Rectal smooth muscle tissue (tissue), 1 donor: ENCODE measurements around the gene FCRLB.
"Not testable (repeated sequence)": the region's sequence is repeated elsewhere in the genome, so short reads cannot be mapped to it uniquely, and the experiment has no call there.

Experiments used
- H3K27ac ChIP-seq: one replicate; pipeline ENCODE4 v1.7.0; 2013; ENCODE audit warnings: low read depth, low read length, inconsistent platforms
- H3K27me3 ChIP-seq: one replicate; pipeline ENCODE4 v1.7.0; 2013; ENCODE audit warnings: low read length; ENCODE audit not compliant: control insufficient read depth, insufficient read depth
- H3K36me3 ChIP-seq: one replicate; pipeline ENCODE4 v1.7.0; 2013; ENCODE audit warnings: low read length; ENCODE audit not compliant: control insufficient read depth, insufficient read depth
- H3K4me1 ChIP-seq: one replicate; pipeline ENCODE4 v1.7.0; 2013; ENCODE audit warnings: low read length; ENCODE audit not compliant: control insufficient read depth, insufficient read depth
- H3K4me3 ChIP-seq: one replicate; pipeline ENCODE4 v1.7.0; 2013; ENCODE audit warnings: low read length
- H3K9ac ChIP-seq: one replicate; pipeline ENCODE4 v1.7.0; 2013; ENCODE audit warnings: low read length

The FCRLB gene

DNA sequence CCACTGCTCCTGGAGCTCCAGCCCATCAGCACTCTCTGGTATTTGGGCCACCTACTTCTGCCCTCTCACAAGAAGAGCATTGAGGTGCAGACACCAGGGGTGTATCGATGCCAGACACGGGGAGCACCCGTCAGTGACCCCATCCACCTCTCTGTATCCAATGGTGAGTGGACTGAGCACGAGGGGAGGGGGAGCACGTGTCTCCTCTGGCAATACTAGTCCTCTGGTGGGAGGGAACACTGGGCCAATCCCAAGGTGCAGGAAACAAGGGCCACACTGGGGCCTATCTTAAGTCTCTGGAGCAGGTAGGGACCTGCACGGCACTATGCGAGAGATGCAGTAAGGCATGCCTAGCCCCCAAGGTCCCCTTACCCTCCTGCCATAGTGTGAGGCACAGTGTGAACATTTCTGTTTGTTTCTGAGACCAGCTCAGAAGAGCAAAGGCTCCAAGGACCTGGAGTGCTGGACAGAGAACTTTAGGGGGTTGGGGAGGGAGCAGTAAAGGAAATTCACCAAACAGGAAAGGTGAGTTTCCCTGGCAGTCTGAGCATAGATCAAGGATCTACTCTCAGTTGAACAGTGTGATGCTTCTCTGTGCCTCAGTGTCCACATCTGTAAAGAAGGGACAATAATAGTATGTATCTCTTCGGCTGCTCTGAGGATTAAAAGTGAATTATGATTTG lies 2.3 kb downstream of the FCRLB start:
- Histone ChIP-seq H3K27me3 (peaks cover 3% of the 10 kb centered on the region), H3K27ac (no peak overlapping the region), H3K36me3 (no peaks in the 10 kb centered on the region), H3K9ac (no peak overlapping the region), H3K4me3 (no peak overlapping the region), H3K4me1 (no peaks in the 10 kb centered on the region)

DNA sequence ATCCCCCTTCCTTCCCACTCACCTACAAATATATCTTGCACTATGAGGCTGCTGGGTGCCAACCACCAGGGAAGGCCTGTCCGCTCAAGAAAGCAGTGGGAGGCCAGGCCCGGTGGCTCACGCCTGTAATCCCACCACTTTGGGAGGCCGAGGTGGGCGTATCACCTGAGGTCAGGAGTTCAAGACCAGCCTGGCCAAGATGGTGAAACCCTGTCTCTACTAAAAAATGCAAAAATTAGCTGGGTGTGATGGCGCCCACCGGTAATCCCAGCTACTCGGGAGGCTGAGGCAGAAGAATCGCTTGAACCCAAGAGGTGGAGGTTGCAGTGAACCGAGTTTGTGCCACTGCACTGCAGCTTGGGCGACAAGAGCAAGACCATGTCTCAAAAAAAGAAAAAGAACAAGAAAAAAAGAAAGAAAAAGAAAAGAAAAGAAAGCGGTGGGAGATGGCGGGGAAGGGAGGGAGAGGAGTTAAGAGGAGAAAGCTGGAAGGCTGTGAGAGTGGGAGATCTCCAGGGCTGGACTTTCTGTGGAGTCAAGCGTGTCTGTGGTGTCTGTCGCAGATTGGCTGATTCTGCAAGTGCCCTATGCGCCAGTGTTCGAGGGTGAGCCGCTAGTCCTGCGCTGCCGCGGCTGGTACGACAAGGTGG lies 4.0 kb downstream of the FCRLB start:
- H3K27ac ChIP-seq, H3K36me3 ChIP-seq, H3K4me1 ChIP-seq, H3K27me3 ChIP-seq, H3K9ac ChIP-seq: not testable (repeated sequence)
- peak overlapping the region; percentile 83 for H3K4me3 ChIP-seq

DNA sequence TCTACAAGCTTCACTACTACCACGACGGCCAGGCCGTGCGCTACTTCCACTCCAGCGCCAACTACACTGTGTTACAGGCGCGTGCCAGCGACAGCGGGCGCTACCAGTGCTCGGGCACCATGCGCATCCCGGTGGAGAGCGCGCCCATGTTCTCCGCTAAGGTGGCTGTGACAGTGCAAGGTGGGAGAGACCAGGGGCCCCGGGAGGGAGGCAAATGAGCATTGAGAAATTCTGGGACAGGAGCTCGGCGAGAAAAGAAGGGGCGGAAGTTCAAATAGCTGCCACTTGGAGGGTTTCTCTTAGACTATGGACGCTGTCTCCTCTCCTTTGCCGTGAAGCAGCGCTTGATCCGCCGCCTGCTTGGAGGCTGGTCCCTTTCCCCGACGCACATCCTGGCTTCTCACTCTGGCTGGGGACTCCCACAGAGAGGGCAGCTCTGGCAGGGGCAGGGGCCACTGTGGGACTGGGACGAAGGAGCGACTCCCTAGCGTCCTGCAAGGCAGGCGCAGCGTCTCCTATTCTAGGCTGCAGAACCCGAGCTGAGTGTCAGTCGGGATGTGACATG lies 4.6 kb downstream of the FCRLB start:
- H3K4me1 ChIP-seq, result no peaks in the 10 kb centered on the region

DNA sequence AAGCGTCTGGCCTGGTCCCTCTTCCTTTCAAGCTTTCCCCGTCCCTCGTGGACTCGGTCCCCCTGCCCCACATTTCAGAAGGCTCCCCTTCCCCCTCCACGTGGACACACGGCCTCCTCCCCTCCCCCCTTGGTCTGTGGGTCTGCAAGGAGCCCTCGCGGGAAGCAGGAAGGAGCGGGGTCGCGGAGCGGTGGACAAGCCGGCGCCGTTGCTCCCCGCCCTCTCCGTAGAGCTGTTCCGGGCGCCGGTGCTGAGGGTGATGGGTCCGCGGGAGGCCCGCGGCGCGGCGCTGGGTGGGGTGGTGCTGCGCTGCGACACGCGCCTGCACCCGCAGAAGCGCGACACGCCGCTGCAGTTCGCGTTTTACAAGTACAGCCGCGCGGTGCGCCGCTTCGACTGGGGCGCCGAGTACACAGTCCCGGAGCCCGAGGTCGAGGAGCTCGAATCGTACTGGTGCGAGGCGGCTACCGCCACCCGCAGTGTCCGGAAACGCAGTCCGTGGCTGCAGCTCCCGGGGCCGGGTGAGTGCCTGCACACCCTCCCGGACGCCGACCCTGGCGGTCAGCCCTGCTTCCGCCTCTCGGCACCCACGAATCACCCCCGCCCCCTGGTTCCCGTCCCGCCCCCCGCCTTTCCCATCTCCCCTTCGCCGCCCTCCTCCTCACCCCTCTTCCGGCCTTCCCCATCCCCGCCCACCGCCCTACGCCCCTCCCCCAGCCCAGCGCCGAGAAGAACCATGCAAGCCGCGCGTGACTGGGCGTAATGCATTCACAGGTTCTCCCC lies 5.3 kb downstream of the FCRLB start:
- Histone ChIP-seq H3K27ac (peak overlapping the region; percentile 64), H3K4me1 (no peaks in the 10 kb centered on the region), H3K36me3 (no peaks in the 10 kb centered on the region), H3K4me3 (peak overlapping the region; percentile 83), H3K27me3 (peaks cover 3% of the 10 kb centered on the region), H3K9ac (peak overlapping the region; percentile 59)

More for the DNA sequence above, 4.6 kb downstream of the FCRLB start:
- H3K27ac ChIP-seq, result peak overlapping the region; percentile 64
- peaks cover 3% of the 10 kb centered on the region for H3K27me3 ChIP-seq
- no peaks in the 10 kb centered on the region for H3K36me3 ChIP-seq
- H3K9ac ChIP-seq, result peak overlapping the region; percentile 59
- peak overlapping the region; percentile 83 for H3K4me3 ChIP-seq

DNA sequence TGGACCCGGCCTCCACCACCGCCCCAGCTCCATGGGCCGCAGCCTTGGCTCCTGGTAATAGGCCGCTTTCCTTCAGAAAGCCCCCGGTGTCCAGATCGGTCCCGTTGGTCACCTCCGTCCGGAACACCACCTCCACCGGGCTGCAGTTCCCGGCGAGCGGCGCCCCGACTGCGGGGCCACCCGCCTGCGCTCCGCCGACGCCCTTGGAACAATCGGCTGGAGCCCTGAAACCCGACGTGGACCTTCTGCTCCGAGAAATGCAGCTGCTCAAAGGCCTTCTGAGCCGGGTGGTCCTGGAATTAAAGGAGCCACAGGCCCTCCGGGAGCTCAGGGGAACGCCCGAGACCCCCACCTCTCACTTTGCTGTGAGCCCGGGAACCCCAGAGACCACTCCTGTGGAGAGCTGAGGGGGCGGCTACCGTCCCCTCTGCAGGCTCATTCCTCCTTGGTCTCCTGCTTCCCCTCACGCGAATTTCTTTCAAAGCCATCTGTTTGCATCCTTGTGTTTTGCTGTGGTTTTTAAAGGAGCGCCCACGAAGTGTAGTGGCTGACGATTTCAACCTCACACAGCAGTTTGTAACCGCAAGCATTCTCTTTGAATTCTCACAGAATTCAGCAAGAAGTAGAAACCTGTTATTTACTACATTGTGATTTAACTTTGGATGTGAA lies 6.0 kb downstream of the FCRLB start:
- Histone ChIP-seq H3K9ac (peak overlapping the region; percentile 49), H3K27me3 (peaks cover 3% of the 10 kb centered on the region), H3K36me3 (no peaks in the 10 kb centered on the region), H3K27ac (peak overlapping the region; percentile 62), H3K4me1 (no peaks in the 10 kb centered on the region), H3K4me3 (peak overlapping the region; percentile 73)

DNA sequence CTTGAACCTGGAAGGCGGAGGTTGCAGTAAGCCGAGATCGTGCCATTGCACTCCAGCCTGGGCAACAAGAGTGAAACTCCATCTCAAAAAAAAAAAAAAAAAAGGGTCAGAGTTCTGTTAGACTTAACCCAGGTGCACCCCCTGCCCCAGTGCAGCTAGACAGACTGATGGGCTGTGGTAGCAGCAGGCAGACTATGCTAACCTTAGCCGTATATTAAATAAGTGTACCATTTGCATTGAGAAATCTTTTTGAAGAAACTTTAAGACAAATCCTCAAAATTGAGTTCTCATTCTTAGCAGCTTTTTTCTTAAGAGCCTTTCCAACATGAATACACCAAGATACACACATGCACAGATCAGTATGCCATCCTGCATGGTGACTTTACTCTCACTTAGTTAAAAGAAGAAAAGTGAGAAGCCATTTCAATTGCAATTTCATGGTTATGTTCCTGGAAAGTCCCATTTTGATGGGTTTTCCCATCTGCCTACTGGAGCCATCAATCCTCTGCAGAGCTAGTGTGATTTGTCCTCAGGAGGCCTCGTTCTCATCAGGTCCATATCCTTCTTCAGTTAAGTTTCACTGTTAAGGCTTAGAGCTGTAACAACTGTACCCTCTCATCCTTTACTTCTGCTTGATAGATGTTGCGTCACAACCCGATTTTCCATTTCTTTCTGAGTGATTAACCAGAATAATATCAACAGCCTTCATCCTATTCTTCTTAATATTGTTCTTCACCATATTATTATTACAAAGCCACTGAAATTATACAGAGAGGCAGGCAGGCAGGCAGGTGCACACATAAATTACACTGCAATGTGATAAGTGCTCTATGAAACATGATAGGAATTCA lies 7.3 kb downstream of the FCRLB start:
- Histone ChIP-seq H3K36me3 (no peaks in the 10 kb centered on the region), H3K4me1 (no peaks in the 10 kb centered on the region), H3K9ac (no peak overlapping the region), H3K4me3 (no peak overlapping the region), H3K27ac (no peak overlapping the region), H3K27me3 (no peaks in the 10 kb centered on the region)

DNA sequence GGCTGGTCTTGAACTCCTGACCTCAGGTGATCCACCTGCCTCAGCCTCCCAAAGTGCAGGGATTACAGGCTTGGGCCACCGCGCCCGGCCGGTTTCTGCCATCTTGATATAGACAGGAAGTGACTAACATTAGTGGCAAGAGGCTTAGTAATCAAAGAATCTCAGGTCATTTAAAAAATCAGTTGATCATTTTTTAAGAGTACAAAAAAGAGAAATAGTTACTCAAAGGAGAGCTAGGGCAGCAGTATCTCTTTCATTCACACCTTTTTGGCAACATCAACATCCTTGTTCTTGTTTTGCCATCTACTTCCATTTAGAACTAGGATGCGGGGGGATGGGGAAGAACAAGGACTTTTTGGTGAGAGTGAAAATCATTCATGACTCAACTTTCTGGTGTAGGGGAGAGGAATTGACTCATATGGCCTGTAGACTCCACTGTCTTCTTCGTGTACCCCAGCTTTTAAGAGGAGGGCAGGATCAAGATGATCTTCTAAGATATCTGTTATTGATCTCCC lies 8.8 kb downstream of the FCRLB start:
- no peak overlapping the region for H3K9ac ChIP-seq
- no peaks in the 10 kb centered on the region for H3K36me3 ChIP-seq
- no peaks in the 10 kb centered on the region for H3K4me1 ChIP-seq
- H3K4me3 ChIP-seq, result no peak overlapping the region
- no peaks in the 10 kb centered on the region for H3K27me3 ChIP-seq
- no peak overlapping the region for H3K27ac ChIP-seq

DNA sequence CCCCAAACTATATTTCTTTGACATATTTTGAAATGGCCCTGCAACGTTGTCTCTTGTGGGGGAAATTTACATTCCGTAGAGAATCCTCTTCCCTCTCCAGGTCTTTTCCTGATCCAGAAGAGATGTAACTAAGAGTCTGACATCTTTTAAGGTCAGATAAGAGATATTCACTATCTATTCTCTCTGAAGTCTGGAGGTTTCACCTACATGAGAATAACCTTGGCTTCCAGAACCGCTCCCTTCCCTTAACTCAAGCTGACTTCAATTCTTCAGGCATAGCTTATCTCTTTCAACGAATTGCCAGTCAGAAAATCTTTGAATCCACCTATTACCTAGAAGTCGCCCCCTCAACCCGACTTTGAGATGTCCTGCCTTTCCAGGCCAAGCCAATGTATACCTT lies 9.9 kb downstream of the FCRLB start:
- no peak overlapping the region for H3K27ac ChIP-seq
- H3K4me3 ChIP-seq, result no peak overlapping the region
- no peaks in the 10 kb centered on the region for H3K27me3 ChIP-seq
- H3K36me3 ChIP-seq, result no peaks in the 10 kb centered on the region
- H3K9ac ChIP-seq, result no peak overlapping the region
- no peaks in the 10 kb centered on the region for H3K4me1 ChIP-seq

DNA sequence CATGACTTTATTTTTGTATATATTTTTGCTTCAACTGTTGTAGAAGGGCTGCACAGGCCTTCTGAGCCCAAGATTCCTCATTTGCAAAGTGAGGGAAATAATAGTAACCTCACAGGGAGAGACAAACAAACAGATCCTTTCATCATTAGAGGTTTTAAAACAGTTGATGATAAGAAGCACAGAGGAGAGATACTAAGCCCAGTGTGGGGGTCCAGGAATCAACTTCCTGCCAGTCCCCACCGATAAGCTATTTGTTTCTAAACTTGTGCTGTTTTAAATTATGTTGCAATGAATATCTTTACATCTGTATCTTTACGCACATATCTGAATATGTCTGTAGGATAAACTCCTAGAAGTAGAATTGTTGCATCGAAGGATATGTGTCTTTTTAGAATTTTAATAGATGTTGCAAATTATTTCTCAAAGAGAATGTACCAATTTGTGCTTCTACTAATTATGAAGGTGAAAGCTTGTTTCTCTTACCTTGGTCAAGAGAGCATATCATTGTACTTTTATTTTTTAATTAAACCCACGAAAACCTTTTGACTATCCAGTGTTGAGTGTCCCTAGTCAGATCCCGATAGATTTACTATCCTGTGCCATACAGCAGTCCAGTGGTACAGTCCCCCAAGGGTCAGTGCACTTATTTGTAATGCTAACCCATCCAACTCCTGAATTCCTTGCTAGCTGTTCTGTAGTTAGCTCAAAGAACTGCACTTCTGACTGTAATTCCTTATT lies 10.8 kb downstream of the FCRLB start:
- Histone ChIP-seq H3K4me1 (no peaks in the 10 kb centered on the region), H3K36me3 (no peaks in the 10 kb centered on the region), H3K9ac (no peak overlapping the region), H3K27me3 (no peaks in the 10 kb centered on the region), H3K4me3 (no peak overlapping the region), H3K27ac (no peak overlapping the region)

DNA sequence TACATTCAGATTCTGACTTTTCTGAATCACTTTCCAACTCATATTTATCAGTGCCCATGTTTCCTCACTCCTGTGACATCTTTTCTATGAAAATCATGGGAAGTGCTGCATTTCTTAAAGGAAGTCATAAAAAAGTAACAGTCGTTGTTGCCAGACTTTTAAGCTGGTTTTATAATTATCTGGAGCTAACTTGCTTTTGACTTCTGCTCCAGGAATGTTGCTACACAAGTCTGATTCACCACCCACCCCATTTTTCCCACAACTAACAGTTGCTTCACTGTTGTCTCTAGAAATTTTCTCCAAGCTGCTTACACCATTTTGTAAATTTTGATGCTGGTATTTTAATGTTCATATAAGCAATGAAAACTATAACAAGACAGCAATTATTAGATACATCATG lies 12.2 kb downstream of the FCRLB start:
- no peaks in the 10 kb centered on the region for H3K36me3 ChIP-seq

DNA sequence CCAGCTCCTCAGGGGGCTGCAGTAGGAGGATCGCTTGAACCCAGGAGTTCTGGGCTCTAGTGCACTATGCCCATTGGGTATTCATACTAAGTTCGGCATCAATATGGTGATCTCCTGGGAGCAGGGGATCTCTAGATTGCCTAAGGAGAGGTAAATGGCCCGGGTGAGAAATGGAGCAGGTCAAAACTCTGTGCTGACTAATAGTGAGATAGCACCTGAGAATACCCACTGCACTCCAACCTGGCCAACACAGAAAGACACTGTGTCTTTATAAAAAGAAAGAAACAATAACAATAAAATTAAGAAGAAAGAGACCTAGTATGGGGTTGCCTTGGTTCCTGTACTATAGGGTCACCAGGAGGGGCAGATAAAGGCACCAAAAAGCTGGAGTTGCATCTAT lies 14.5 kb downstream of the FCRLB start:
- H3K4me1 ChIP-seq, result no peaks in the 10 kb centered on the region
- H3K27me3 ChIP-seq, result no peaks in the 10 kb centered on the region
- H3K27ac ChIP-seq, result no peak overlapping the region
- no peak overlapping the region for H3K4me3 ChIP-seq
- H3K36me3 ChIP-seq, result no peaks in the 10 kb centered on the region
- no peak overlapping the region for H3K9ac ChIP-seq

More for the DNA sequence above, 12.2 kb downstream of the FCRLB start:
- Histone ChIP-seq H3K4me3 (no peak overlapping the region), H3K4me1 (no peaks in the 10 kb centered on the region), H3K27ac (no peak overlapping the region), H3K27me3 (no peaks in the 10 kb centered on the region), H3K9ac (no peak overlapping the region)
